ENCODE data around the gene ANGPTL4. TPM values are rescaled to one million over a fixed set of nuclear protein-coding genes. Genes with fewer than 3 reads are reported as not detected.

Gene ANGPTL4
- total RNA-seq, 4 donors from 2014 or later: 11.8 to 51.8 (median 34.7) TPM

DNA sequence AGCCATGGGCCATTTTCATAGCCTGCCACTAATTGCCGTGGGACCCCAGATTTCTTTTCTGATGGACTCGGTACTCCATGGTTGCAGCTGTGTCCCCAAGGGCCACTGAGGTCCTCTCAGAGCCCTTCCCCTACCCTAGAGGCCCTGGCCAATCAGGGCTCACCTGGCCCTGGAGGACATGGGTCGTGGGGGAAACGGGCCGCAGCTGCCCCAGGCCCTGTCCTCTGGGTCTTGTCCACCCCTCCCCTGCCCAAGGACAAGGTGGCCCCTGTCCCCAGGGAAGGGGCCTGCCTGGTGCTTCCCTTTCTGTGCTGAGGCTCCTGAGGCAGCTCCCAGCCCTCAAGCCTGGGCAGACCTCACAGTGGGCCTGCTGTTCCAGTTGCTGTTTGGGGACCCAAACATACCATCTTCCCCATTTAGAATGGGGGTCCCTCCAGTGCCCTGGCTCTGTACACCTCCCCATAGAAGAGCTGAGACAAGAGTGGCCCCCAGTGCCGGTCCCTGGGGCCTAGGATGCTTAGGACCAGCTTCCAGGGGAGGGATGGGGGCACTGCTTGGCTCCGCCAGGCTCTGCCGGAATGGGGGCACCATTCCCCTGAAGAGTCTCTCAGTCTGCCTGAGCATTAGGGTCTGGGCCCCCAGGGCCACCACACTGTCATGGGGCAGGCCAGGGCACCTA, 29.4 kb downstream of the ANGPTL4 start:
- WGBS, 2 donors: 75 to 84% methylated on average over 7 to 8 of the region's 8 CpGs
- DNase-seq (ENCODE audit: low spot score in 2 of 2): no peak
- intact Hi-C loops (cut with DNase I; ENCODE audit: low total_unique reads): no loop called here

DNA sequence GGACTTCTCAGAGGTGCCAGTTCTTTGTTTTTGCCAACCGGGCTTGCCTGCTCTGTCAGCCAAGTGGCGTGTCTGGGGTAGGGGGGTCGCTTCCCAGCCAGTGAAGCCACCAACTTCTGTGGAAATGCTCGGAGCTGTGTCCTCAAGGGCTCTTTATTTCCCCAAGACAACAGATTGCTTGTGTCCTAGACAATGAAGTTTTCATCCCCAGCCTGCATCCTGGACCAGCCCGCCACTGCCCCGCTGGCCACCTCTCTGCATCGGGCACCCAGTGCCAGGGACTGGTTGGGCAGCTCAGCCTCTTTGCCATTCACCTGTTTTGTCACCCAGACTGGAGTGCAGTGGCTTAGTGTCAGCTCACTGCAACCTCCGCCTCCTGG, 29.9 kb downstream of the ANGPTL4 start:
- TF ChIP-seq, protein P1, sequence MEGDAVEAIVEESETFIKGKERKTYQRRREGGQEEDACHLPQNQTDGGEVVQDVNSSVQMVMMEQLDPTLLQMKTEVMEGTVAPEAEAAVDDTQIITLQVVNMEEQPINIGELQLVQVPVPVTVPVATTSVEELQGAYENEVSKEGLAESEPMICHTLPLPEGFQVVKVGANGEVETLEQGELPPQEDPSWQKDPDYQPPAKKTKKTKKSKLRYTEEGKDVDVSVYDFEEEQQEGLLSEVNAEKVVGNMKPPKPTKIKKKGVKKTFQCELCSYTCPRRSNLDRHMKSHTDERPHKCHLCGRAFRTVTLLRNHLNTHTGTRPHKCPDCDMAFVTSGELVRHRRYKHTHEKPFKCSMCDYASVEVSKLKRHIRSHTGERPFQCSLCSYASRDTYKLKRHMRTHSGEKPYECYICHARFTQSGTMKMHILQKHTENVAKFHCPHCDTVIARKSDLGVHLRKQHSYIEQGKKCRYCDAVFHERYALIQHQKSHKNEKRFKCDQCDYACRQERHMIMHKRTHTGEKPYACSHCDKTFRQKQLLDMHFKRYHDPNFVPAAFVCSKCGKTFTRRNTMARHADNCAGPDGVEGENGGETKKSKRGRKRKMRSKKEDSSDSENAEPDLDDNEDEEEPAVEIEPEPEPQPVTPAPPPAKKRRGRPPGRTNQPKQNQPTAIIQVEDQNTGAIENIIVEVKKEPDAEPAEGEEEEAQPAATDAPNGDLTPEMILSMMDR (IDR thresholded peaks at IDR 0.05): no peak
- no peak for TF ChIP-seq POLR2A (IDR thresholded peaks at IDR 0.05)
- 63 to 67% methylated on average over 6 to 8 of the region's 8 CpGs for WGBS, 2 donors
- intact Hi-C loops (cut with DNase I; ENCODE audit: low total_unique reads): no loop called here
- H3K4me3 ChIP-seq (ENCODE audit: low read depth, poor library complexity, severe bottlenecking): no peak overlapping the region
- DNase-seq (ENCODE audit: low spot score in 2 of 2): no peak

More for the DNA sequence above, 29.4 kb downstream of the ANGPTL4 start:
- no peak overlapping the region for H3K4me3 ChIP-seq (ENCODE audit: low read depth, poor library complexity, severe bottlenecking)
- no peak for TF ChIP-seq POLR2A (IDR thresholded peaks at IDR 0.05)
- TF ChIP-seq, protein P1 (IDR thresholded peaks at IDR 0.05): no peak

DNA sequence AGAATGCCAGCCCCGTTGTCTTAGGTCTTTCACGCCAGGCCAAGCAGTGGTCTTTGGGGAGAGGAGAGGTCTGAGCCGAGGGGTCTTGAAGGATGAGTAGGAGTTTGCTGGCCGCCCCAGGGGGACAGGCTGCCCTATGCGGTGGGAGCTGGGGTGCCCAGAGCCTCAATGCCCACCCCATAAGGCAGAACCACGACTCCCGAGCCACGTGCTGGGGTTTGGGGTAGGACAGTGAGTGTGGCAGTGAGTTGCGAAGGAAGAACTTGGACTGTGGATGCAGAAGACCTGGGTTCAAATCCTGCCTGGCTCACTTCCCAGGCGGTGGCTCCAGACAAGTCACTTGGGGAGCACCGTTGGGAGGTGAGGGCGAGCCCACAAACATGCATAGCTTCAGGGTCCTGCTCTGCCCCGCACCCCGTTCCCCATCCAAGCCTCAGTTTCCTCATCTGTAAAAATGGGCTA, 31.7 kb downstream of the ANGPTL4 start:
- 82 to 93% methylated on average over 14 of the region's 14 CpGs for WGBS, 2 donors

DNA sequence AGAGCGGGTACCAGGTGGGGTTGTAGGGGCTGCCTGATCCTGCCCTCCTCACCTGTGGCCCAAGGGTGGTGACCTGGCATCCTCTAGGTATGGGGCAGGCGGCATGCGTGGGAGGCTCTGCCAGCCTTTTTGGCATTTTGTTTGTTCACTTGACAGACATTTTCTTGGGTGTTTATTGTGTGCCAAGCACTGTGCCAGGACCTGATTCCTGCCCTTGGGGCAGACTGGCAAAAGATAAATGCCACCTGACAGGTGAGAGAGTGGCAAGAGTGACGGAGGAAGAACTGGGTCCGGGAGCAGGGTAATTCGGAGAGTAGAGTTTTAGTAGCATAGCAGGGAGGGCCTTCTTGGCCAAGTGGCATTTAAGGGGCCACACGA, 32.2 kb downstream of the ANGPTL4 start:
- no peak for TF ChIP-seq POLR2A (IDR thresholded peaks at IDR 0.05)
- TF ChIP-seq, protein P1 (IDR thresholded peaks at IDR 0.05): no peak
- no peak for DNase-seq (ENCODE audit: low spot score in 2 of 2)
- intact Hi-C loops (cut with DNase I; ENCODE audit: low total_unique reads): loop anchor here (5.0 kb wide), 1 partner anchor 44 kb away; no protein-coding TSS in a partner anchor
- WGBS, 2 donors: 55 to 63% methylated on average over 7 of the region's 7 CpGs
- H3K4me3 ChIP-seq (ENCODE audit: low read depth, poor library complexity, severe bottlenecking): no peak overlapping the region

More for the DNA sequence above, 31.7 kb downstream of the ANGPTL4 start:
- DNase-seq (ENCODE audit: low spot score in 2 of 2): no peak
- TF ChIP-seq, protein P1 (IDR thresholded peaks at IDR 0.05): no peak
- no peak for TF ChIP-seq POLR2A (IDR thresholded peaks at IDR 0.05)
- intact Hi-C loops (cut with DNase I; ENCODE audit: low total_unique reads): loop anchor here (5.0 kb wide), 1 partner anchor 43 kb away; no protein-coding TSS in a partner anchor
- no peak overlapping the region for H3K4me3 ChIP-seq (ENCODE audit: low read depth, poor library complexity, severe bottlenecking)

DNA sequence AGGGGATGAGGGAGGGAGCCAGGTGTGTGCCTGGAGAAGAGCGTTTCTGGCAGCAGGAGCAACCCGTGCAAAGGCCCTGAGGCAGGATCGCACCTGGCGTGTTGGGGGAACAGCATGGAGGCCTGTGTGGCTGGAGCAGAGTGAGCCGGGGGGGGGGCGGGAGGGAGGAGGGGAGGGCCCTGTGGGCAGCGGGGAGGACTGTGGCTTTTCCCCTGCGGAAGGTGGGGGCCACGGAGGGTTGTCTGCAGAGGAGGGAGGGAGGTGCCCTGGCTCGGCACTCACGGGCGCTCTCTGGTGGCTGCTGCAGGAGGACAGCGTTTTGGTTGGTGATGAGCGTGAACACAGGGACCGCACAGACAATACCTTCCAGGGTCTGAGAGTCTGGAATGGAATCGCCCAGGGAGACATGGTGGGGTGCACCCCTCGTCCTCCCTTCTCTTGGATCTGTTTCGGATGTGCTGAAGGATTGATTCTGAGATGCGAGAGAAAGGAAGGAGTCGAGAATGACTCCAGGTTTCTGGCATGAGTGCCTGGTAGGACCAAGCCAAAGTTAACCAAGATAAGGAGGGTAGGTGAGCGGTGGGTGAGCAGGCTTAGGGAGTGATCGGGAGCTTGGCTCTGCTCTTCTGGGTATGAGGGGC, 32.7 kb downstream of the ANGPTL4 start:
- TF ChIP-seq, protein P1 (IDR thresholded peaks at IDR 0.05): no peak
- TF ChIP-seq POLR2A (IDR thresholded peaks at IDR 0.05): no peak
- intact Hi-C loops (cut with DNase I; ENCODE audit: low total_unique reads): loop anchor here (5.0 kb wide), 1 partner anchor 44 kb away; no protein-coding TSS in a partner anchor
- no peak overlapping the region for H3K4me3 ChIP-seq (ENCODE audit: low read depth, poor library complexity, severe bottlenecking)
- WGBS, 2 donors: 35 to 38% methylated on average over 20 to 21 of the region's 22 CpGs
- peak in 1 of 2 donors; percentile 59 for DNase-seq (ENCODE audit: low spot score in 2 of 2)

All from lower leg skin (tissue), 4 donors.